Endodermal cell (in vitro differentiated cells): Measurements from ENCODE around the gene ZDBF2. TPM values are rescaled to one million over a fixed set of nuclear protein-coding genes. Genes with fewer than 3 reads are reported as not detected.

Source experiments
- DNase-seq: peaks from one replicate; pipeline ENCODE4 v3.0.0-alpha.2; 2017
- H3K27ac ChIP-seq: 2 replicates; pipeline ENCODE4 v1.5.1; 2013; ENCODE audit warnings: mild to moderate bottlenecking, low read depth, low read length, moderate library complexity
- H3K27me3 ChIP-seq: 2 replicates; pipeline ENCODE4 v1.6.1; 2013; ENCODE audit warnings: mild to moderate bottlenecking, low read length, moderate library complexity; ENCODE audit not compliant: insufficient read depth, control insufficient read depth, poor library complexity, severe bottlenecking
- H3K36me3 ChIP-seq: 2 replicates; pipeline ENCODE4 v1.7.0; 2013; ENCODE audit warnings: mild to moderate bottlenecking, low read length, moderate library complexity; ENCODE audit not compliant: control insufficient read depth, insufficient read depth
- H3K4me1 ChIP-seq: one replicate; pipeline ENCODE4 v1.7.0; 2013; ENCODE audit warnings: low read length; ENCODE audit not compliant: control insufficient read depth, insufficient read depth
- H3K4me3 ChIP-seq: 2 replicates; pipeline ENCODE4 v1.5.1; 2013; ENCODE audit warnings: mild to moderate bottlenecking, low read length, moderate library complexity
- H3K9ac ChIP-seq: 2 replicates; pipeline ENCODE4 v1.6.1; 2013; ENCODE audit warnings: mild to moderate bottlenecking, low read length, moderate library complexity; ENCODE audit not compliant: poor library complexity, severe bottlenecking; ENCODE audit errors: extremely low read depth
- H3K9me3 ChIP-seq: 2 replicates; pipeline ENCODE4 v1.6.1; 2013; ENCODE audit warnings: mild to moderate bottlenecking, low read length, moderate library complexity; ENCODE audit not compliant: control insufficient read depth
- H3K27ac Mint-ChIP-seq: 2 replicates; pipeline ENCODE4 v1.8.0; 2020; ENCODE audit warnings: mixed read lengths
- H3K27me3 Mint-ChIP-seq: 2 replicates; pipeline ENCODE4 v1.8.0; 2021; ENCODE audit warnings: mild to moderate bottlenecking, mixed read lengths; ENCODE audit not compliant: insufficient read depth
- H3K36me3 Mint-ChIP-seq: 2 replicates; pipeline ENCODE4 v1.8.0; 2020; ENCODE audit warnings: low read depth, mixed read lengths
- H3K4me1 Mint-ChIP-seq: 2 replicates; pipeline ENCODE4 v1.8.0; 2020; ENCODE audit warnings: mixed read lengths
- H3K4me3 Mint-ChIP-seq: 2 replicates; pipeline ENCODE4 v1.8.0; 2020; ENCODE audit warnings: mild to moderate bottlenecking, moderate library complexity, mixed read lengths
- H3K9me3 Mint-ChIP-seq: 2 replicates; pipeline ENCODE4 v1.8.0; 2020; ENCODE audit warnings: mild to moderate bottlenecking, mixed read lengths
- CTCF ChIP-seq: fragments of 200-600 bp; sonication (generic); conservative IDR thresholded peaks from 2 replicates; pipeline ENCODE4 v1.5.0; 2021; ENCODE audit warnings: antibody characterized with exemption, mild to moderate bottlenecking
- WGBS, 2 experiments: methylation state at CpG; one replicate each; pipeline versions ENCODE4 v1.1.5 to v1.1.7; 2013; ENCODE audit warnings: missing lambda C conversion rate in 2 of 2, mixed read lengths in 1 of 2; ENCODE audit not compliant: insufficient coverage in 1 of 2, insufficient read length in 1 of 2; 5-methylcytosine and 5-hydroxymethylcytosine counted together
- total RNA-seq, 2 donors: library from RNA; stranded (reverse); fragmentation: NEBNext Ultra II Directional in 1 of 2; extraction: Animal tissue kit (Norgen Biotek cat#: 25700) in 1 of 2; gene quantifications; 2 replicates in 1 of 2; 3 replicates in 1 of 2; pipeline ENCODE4 v1.2.1, GENCODE V29; 2021

ZDBF2 gene
- total RNA-seq, 2 donors from 2014 or later = 14.1 to 27.0 TPM

- Histone ChIP-seq H3K4me1 (no peaks in the 10 kb centered on the region), H3K27me3 (no peaks in the 10 kb centered on the region), H3K36me3 (no peaks in the 10 kb centered on the region), H3K9ac (no peak overlapping the region), H3K27ac (no peak overlapping the region), H3K4me3 (no peak overlapping the region), H3K9me3 (peaks cover 17% of the 10 kb centered on the region)
- Mint-ChIP-seq H3K27ac (no peak overlapping the region), H3K9me3 (peaks cover 21% of the 10 kb centered on the region), H3K4me3 (no peak overlapping the region), H3K36me3 (no peaks in the 10 kb centered on the region), H3K4me1 (peaks cover 2% of the 10 kb centered on the region), H3K27me3 (no peaks in the 10 kb centered on the region)
- DNase-seq = no peak
- no peak for TF ChIP-seq CTCF
- 99 to 100% methylated on average over 1 to 2 of the region's 2 CpGs for WGBS, 2 experiments
These were observed 87.1 kb downstream of the ZDBF2 start for GRCh38 chr2:206361407-206362045.

Other genes starting within 250 kb of the ZDBF2 start
- 10 to 100 TPM; 27.6 to 35.2 TPM for gene INO80D, start 188.5 kb upstream of the ZDBF2 start, total RNA-seq
- gene NDUFS1, start 115.2 kb upstream of the ZDBF2 start, total RNA-seq = 10 to 100 TPM; 88.3 to 91.5 TPM
- gene EEF1B2, start 114.8 kb upstream of the ZDBF2 start, total RNA-seq = 100 to 1,000 TPM; 518 to 562 TPM
- gene ADAM23, start 168.9 kb downstream of the ZDBF2 start, total RNA-seq = 10 to 100 TPM; 25.4 to 34.2 TPM